HFFc6 (cell line): Measurements from ENCODE around the gene RIPOR1. TPM values are rescaled to one million over a fixed set of nuclear protein-coding genes. Genes with fewer than 3 reads are reported as not detected.
A peak's percentile ranks its signal among the peaks of the same experiment; 100 is the strongest.

Source experiments
- DNase-seq: peaks from one replicate; pipeline ENCODE4 v3.0.0-alpha.2; 2018
- H3K27ac Mint-ChIP-seq: 2 replicates; pipeline ENCODE4 v1.8.0; 2020; ENCODE audit warnings: mild to moderate bottlenecking, mixed read lengths
- H3K27me3 Mint-ChIP-seq: 2 replicates; pipeline ENCODE4 v1.8.0; 2021; ENCODE audit warnings: mild to moderate bottlenecking, moderate library complexity, mixed read lengths; ENCODE audit not compliant: insufficient read depth
- H3K36me3 Mint-ChIP-seq: 2 replicates; pipeline ENCODE4 v1.8.0; 2021; ENCODE audit warnings: low read depth, mixed read lengths
- H3K4me1 Mint-ChIP-seq: 2 replicates; pipeline ENCODE4 v1.8.0; 2020; ENCODE audit warnings: low read depth, mixed read lengths
- H3K4me3 Mint-ChIP-seq: 2 replicates; pipeline ENCODE4 v1.8.0; 2020; ENCODE audit warnings: mild to moderate bottlenecking, moderate library complexity, mixed read lengths
- H3K9me3 Mint-ChIP-seq: 2 replicates; pipeline ENCODE4 v1.8.0; 2020; ENCODE audit warnings: mild to moderate bottlenecking, mixed read lengths
- total RNA-seq, 6 experiments: library from RNA; stranded (reverse); fragmentation: NEBNext Ultra II Directional; extraction: Animal tissue kit (Norgen Biotek cat#: 25700); gene quantifications; 2 replicates in 1 of 6; 3 replicates in 5 of 6; pipeline ENCODE4 v1.2.3, GENCODE V29; 2021
- TF ChIP-seq, protein P1 (sequence below): fragments of 200-600 bp; sonication (generic); IDR thresholded peaks from 2 replicates; pipeline ENCODE4 v1.5.0; 2021; ENCODE audit warnings: antibody characterized with exemption, mild to moderate bottlenecking

RIPOR1 gene
- total RNA-seq, 6 experiments from 2014 or later, result 72.2 to 101 (median 82.9) TPM

DNA sequence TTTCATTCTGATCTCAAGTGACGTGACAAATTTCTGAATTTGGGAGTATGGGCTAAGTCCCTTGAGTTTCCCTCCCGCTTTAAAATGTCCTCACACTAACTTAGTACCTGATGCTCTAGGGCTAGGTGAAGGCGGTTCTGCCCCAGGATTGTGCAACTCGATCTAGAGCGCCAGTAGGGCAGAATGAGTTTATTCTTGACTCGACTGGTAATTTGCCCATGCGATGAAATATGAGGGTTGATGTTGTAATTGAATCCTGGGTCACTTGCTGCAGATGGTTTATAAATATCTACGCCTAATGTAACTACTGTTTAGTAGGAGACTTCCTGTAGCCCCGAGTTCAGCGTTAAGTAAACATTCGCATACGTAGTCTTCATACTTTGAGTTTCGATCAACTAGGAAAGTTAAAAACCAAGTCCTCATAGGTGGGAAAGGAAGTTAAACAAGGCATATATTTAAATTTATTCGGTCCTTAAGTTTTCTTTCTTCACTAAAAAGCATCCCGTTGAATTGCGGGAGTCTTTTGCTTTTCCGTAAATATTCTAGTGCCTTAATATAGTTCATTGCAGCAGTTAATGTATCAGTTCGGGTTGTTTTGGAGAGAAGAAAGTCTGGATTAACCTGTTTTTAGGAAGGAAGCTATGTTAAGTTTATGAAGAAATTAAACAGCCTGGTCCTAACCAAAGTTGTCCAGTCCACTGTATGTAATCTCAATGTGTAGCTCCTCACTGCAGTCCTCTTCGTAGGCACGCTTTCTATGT lies 35.3 kb downstream of the RIPOR1 start:
- peak overlapping the region; percentile 87 for H3K4me3 Mint-ChIP-seq
- no peaks in the 10 kb centered on the region for H3K27me3 Mint-ChIP-seq
- peak overlapping the region; percentile 89 for H3K27ac Mint-ChIP-seq
- H3K4me1 Mint-ChIP-seq, result peaks cover 31% of the 10 kb centered on the region
- 0 out of 2 replicates have a peak, but pooled peaks cover 4% of the 10 kb centered on the region for H3K36me3 Mint-ChIP-seq
- no peaks in the 10 kb centered on the region for H3K9me3 Mint-ChIP-seq
- TF ChIP-seq, protein P1, sequence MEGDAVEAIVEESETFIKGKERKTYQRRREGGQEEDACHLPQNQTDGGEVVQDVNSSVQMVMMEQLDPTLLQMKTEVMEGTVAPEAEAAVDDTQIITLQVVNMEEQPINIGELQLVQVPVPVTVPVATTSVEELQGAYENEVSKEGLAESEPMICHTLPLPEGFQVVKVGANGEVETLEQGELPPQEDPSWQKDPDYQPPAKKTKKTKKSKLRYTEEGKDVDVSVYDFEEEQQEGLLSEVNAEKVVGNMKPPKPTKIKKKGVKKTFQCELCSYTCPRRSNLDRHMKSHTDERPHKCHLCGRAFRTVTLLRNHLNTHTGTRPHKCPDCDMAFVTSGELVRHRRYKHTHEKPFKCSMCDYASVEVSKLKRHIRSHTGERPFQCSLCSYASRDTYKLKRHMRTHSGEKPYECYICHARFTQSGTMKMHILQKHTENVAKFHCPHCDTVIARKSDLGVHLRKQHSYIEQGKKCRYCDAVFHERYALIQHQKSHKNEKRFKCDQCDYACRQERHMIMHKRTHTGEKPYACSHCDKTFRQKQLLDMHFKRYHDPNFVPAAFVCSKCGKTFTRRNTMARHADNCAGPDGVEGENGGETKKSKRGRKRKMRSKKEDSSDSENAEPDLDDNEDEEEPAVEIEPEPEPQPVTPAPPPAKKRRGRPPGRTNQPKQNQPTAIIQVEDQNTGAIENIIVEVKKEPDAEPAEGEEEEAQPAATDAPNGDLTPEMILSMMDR, result no peak
- DNase-seq, result peak; percentile 59

DNA sequence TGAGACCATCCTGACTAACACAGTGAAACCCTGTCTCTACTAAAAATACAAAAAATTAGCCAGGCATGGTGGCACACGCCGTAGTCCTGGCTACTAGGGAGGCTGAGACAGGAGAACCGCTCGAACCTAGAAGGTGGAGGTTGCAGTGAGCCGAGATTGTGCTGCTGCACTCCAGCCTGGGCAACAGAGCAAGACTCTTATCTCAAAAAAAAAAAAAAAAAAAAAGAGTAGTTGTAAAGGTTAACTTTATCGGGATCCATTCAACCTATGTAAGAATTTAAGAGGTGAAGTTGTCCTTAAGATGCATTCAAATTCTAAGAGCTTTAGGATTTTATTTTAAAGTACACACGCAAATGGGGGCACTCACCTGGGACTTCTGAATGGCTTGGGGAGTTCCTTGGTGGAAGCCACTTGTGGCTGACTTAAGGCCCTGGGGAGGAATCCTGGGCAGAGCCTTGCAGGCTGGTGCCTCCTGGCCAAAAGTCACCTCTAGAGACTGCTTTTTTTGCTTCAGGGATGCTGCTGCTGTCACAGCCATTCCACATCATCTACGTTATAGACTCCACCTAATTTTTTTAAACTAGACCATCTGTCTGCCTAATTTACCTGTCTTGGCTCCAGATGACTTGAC lies 37.0 kb downstream of the RIPOR1 start:
- TF ChIP-seq, protein P1, result no peak
- Mint-ChIP-seq H3K27me3 (no peaks in the 10 kb centered on the region), H3K36me3 (0 out of 2 replicates have a peak, but pooled peaks cover 4% of the 10 kb centered on the region), H3K27ac (no peak overlapping the region), H3K4me1 (peaks cover 27% of the 10 kb centered on the region), H3K4me3 (no peak overlapping the region), H3K9me3 (no peaks in the 10 kb centered on the region)
- no peak for DNase-seq

DNA sequence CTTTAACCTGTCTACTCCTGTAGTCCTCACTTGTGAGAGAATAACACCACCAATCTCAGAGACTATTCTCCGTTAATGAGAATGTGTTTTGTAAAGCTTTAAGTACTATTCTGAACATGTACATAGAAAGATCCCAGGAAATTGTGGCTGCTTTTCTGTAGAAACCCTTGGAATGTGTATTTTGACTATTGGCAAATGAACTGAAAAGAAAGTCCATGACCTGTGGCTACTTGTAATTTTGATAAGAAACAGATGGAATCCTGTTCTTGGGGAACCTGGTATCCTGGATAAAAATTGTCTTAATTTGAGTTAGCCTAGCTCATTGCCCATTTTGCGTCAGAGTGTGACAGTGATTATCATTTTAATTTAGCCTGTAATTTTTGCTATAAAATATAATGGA lies 42.8 kb downstream of the RIPOR1 start:
- Mint-ChIP-seq H3K36me3 (no peaks in the 10 kb centered on the region; the same call in 1 of the 2 replicates), H3K27ac (peak overlapping the region; percentile 77), H3K27me3 (no peaks in the 10 kb centered on the region), H3K4me1 (peaks cover 28% of the 10 kb centered on the region), H3K9me3 (no peaks in the 10 kb centered on the region), H3K4me3 (peak overlapping the region; percentile 65)
- TF ChIP-seq, protein P1, result no peak
- DNase-seq, result peak; percentile 26

DNA sequence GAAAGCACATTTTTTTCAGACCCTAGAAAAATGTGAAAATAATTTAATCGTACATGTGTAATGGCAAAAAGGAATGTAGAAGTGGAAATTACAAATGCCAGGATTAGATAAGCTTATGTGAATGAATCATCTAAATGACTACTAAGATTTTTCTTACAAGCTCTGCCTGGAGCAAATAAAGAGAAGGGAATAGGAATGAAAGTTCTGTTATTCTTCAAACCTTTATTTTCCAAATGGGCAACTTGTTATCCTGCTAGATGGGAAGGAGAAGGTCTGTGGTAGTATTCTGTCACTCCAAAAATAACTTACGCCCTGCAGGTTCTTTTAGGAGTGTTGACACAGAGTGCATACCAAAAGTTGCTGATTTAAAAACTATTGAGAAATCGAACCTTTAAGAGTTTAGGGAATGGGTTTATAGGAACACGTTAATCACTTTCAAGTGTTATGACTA lies 43.4 kb downstream of the RIPOR1 start:
- Mint-ChIP-seq H3K27ac (peak overlapping the region; percentile 77), H3K36me3 (no peaks in the 10 kb centered on the region; the same call in 1 of the 2 replicates), H3K27me3 (no peaks in the 10 kb centered on the region), H3K9me3 (no peaks in the 10 kb centered on the region), H3K4me3 (peak overlapping the region; percentile 65), H3K4me1 (peaks cover 25% of the 10 kb centered on the region)
- DNase-seq, result peak; percentile 73
- TF ChIP-seq, protein P1, result no peak

DNA sequence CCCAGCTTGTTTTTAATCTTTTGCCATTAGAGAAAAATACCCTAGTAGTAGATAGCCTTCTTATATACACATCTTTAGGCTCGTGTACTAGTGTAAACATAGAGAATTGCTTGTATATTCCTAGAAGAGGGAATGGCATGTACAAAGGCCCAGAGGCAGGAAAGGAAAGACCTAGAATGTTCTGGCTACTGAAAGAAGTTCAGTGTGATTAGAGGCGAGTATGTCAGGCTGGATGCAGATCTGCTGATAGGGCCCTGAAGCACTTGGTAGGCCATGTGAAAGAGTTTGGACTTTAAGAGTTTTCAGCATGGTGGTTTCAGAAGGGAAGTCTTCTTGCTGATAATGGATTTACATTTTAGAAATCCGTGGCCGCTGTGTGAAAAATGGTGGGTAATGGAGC lies 51.1 kb downstream of the RIPOR1 start:
- Mint-ChIP-seq H3K4me3 (no peak overlapping the region), H3K4me1 (no peaks in the 10 kb centered on the region), H3K9me3 (no peaks in the 10 kb centered on the region), H3K36me3 (peaks cover 15% of the 10 kb centered on the region; the same call in 1 of the 2 replicates), H3K27ac (no peak overlapping the region), H3K27me3 (no peaks in the 10 kb centered on the region; the same call in 1 of the 2 replicates)
- no peak for DNase-seq
- TF ChIP-seq, protein P1, result no peak
